GM04503 (cell line): ENCODE results near the gene PET100.

Experiments used
- DNase-seq: peaks from one replicate; pipeline ENCODE4 v3.0.0-alpha.2; 2012; ENCODE audit warnings: low read depth

PET100 gene

DNA sequence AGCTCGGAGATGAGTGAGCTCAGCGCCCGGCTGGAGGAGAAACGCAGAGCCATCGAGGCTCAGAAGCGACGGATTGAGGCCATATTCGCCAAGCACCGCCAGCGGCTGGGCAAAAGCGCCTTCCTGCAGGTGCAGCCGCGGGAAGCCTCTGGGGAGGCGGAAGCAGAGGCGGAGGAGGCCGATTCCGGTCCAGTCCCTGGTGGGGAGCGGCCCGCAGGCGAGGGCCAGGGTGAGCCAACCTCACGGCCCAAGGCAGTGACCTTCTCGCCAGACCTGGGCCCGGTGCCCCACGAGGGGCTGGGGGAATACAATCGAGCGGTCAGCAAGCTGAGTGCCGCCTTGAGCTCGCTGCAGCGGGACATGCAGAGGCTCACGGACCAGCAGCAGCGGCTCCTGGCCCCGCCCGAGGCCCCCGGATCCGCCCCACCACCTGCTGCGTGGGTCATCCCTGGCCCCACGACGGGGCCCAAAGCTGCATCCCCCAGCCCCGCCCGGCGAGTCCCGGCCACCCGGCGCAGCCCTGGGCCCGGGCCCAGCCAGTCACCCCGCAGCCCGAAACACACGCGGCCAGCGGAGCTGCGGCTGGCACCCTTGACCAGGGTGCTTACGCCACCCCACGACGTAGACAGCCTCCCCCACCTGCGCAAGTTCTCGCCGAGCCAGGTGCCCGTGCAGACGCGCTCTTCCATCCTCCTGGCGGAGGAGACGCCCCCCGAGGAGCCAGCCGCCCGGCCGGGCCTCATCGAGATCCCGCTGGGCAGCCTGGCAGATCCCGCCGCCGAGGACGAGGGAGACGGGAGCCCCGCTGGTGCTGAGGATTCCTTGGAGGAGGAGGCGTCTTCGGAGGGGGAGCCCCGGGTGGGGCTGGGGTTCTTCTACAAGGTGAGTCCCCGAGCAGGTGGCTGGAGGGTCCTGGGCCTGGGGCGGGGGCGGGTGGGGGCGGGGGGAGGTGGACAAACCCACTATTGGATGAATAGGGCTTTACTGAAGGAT, 17.0 kb upstream of the PET100 start:
- DNase-seq: no peak

DNA sequence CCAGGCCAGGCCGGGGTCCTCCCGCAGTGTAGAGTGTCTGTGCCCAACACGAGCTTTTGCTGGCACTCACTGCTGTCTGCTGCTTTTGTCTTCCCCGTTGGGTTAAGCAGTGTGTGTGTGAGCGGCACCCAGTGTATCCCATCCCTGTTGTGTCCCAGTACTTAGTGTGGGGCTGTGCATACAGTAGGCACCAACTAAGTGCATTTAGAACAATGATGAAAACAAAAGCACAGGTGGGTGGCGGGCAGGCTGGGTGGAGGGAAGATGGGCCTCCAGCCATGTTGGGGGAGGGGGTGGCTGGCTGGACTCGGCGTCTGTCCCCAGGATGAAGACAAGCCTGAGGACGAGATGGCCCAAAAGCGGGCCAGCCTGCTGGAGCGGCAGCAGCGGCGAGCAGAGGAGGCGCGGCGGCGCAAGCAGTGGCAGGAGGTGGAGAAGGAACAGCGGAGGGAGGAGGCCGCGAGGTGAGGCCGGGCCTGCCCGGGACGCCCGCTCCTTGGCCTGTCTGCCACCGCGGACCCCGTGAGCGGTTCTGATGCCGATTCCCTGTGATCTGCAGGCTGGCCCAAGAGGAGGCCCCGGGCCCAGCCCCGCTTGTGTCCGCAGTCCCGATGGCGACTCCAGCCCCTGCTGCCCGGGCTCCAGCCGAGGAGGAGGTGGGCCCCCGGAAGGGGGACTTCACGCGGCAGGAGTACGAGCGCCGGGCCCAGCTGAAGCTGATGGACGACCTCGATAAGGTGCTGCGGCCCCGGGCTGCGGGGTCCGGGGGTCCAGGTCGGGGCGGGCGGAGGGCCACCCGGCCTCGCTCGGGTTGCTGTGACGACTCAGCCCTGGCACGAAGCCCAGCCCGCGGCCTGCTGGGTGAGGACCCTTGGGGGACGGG, 14.5 kb upstream of the PET100 start:
- no peak for DNase-seq

- DNase-seq: no peak
Observed at GRCh38 chr19:7617172-7617571, 12.4 kb upstream of the PET100 start.

DNA sequence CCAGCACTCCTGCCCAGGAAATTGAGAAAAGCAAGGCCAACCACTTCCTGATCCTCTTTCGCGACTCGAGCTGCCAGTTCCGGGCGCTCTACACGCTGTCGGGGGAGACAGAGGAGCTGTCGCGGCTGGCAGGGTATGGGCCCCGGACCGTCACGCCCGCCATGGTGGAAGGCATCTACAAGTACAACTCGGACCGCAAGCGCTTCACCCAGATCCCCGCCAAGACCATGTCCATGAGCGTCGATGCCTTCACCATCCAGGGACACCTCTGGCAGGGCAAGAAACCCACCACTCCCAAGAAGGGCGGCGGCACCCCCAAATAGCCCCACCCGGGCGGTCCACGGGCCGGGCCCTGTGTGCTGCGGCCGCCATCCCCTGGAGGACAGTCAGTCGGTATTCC, 11.9 kb upstream of the PET100 start:
- DNase-seq: no peak

- no peak for DNase-seq
Observed at GRCh38 chr19:7618348-7618747, 11.2 kb upstream of the PET100 start.

GRCh38 chr19:7618771-7619510, 10.7 kb upstream of the PET100 start:
- DNase-seq: no peak

DNA sequence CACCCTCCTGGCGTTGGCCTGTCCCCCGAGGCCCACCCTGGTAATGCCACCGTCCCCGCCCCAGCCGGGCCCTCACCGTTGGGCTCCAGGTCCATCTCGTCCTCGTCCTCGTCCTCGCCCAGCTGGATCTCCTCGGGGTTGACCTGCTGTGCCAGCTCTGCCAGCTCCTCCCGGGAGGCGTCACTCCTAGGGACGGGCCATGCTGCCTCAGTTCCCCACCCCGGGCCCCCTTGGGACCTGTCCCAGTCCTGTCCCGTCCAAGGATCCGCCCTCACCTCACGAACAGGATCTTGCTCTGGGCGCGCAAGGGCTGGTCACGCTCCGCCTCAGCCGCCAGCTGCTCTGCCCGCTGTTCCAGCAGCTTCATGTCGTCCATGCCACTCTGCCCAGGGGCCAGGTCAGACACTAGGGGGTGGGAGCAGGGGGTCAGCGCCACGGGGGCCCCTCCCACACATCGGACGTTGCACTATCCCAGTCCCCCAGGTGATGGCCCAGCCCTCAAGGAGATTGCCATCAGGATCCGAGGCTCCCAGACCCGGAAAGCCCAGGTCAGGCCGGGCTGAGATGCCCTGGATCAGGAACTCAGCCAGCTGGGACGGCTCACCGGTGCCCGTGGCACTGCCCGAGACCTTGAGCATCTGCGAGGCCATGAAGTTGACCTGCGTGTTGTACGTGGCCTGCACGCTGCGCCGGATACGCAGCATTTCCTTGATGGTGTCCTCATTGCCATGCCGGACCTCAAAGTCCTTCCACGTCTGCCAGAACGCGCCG, 9.7 kb upstream of the PET100 start:
- DNase-seq: no peak

DNA sequence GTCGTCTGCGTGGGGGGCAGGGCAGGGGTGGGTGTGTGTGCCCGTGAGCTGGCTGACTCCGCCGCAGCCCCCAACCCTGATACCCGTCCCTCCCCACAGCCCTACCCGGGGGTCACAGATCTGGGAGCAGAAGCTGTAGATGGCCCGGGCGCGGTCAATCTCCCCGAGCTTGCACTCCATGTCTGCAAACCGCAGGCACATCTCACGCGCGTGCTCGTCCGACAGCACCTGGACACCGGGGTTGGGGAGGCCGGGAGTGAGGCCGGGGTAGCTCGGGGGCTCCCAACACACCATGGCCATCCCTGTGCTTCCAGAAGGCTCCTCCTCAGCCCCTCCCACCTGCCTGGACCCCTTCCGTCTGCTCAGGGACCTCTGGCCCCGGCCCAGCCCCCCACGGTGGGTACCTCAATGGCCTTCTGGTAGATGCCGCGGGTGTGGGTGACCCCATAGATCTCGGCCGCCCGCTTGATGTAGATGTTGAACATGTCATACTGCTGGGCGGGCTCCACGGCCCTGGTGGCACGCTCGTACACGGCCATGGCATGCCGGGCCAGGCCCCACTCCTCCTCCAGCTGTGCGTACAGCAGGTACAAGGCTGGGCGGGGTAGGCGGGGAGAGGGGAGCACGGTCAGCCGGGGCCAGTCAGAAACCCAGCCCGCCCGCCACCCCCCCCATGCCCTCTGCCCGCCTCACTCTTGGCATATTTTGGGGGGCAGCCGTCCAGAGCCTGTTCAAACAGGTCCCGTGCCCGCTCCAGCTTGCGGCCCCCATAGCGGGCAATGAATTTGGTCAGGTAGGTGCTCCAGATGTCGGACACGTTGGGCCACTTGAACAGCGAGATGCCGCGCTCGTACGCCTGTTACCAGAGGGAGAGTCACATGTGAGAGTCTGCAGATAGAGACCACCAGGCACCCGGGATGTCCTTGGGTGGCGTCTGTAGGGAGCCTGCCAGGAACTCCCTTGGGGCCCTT, 8.9 kb upstream of the PET100 start:
- DNase-seq: no peak

DNA sequence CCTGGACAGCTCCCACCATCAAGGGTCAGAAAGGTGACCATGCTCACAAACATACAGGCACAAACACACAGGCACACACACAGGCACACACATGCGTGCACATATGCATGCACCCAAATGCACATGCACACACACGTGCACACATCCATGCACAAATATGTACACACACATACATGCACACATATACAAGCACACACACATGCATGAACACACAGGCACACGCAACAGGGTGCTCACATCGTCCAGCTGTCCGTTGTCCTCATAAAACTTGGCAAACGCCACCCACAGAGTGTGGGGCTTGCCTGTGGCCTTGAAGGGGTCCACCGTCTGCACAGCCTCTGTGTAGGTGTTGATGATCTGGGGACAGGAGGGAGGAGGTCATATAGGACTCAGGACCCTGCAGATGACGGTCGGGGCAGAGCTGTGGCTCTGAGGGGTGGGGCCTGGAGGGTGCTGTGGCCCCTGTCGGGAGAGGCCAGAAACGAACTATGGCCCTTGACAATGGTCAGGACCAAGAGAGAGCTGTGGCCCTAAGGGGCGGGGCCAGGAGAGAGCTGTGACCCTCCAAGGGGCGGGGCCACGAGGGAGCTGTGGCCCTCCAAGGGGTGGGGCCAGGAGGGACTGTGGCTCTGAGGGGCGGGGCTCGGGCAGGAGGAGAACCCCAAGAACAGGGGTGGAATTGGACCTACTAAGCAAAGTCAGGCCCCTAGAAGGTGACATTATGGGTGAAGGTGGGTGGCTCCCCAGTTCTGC, 6.5 kb upstream of the PET100 start:
- no peak for DNase-seq

GRCh38 chr19:7623725-7624603, 5.6 kb upstream of the PET100 start:
- no peak for DNase-seq

DNA sequence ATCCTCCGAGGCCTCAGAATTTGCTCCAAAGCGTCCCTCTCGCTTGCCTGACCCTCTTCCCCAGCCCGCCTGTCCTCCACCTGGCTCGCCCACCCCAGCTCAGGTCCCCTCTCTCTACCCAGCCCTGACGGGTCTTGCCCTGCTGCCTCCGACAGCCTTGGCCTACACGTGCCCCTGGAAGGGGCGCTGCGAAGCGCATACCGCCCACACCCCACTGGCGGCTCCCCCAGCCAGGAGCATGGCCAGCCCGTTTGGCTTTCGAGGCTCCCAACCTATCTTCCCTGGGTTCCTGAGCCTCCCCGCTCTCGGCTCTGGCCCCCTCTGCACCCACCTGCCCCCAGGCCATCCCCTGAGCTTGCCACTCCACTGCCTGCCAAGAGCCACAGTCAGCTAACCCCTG, 4.8 kb upstream of the PET100 start:
- no peak for DNase-seq

GRCh38 chr19:7625763-7626372, 3.7 kb upstream of the PET100 start:
- no peak for DNase-seq

DNA sequence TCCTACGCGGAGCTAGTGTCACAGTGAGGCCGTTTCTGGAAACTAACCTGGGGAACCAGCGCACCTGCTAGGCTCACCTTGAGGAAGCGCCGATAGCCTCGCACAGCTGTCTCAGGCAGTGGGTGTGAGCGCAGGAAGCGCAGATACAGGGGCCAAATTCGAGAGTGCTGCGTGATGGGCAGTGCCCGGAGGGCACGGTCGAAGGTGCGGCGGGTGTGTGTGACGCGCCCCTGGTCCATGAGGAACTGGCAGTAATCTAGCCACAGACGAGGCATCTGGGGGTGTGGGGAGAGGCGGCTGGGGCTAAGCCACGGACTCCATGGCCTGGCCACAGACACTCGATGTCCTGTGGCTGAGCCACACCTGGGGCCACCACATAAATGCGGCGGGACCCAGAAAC, 2.4 kb upstream of the PET100 start:
- no peak for DNase-seq

- no peak for DNase-seq
Observed at GRCh38 chr19:7628589-7629311, 843 bp upstream of the PET100 start.

- DNase-seq: no peak
Observed at GRCh38 chr19:7631577-7631976, 2.0 kb downstream of the PET100 start.

- no peak for DNase-seq
Observed at GRCh38 chr19:7632340-7633203, 3.0 kb downstream of the PET100 start.
